Endodermal cell (in vitro differentiated cells): Measurements from ENCODE around the gene EFHD1. TPM values are rescaled to one million over a fixed set of nuclear protein-coding genes. Genes with fewer than 3 reads are reported as not detected.

ENCODE experiments used
- DNase-seq: peaks from one replicate; pipeline ENCODE4 v3.0.0-alpha.2; 2017
- H3K27ac ChIP-seq: 2 replicates; pipeline ENCODE4 v1.5.1; 2013; ENCODE audit warnings: mild to moderate bottlenecking, low read depth, low read length, moderate library complexity
- H3K27me3 ChIP-seq: 2 replicates; pipeline ENCODE4 v1.6.1; 2013; ENCODE audit warnings: mild to moderate bottlenecking, low read length, moderate library complexity; ENCODE audit not compliant: insufficient read depth, control insufficient read depth, poor library complexity, severe bottlenecking
- H3K36me3 ChIP-seq: 2 replicates; pipeline ENCODE4 v1.7.0; 2013; ENCODE audit warnings: mild to moderate bottlenecking, low read length, moderate library complexity; ENCODE audit not compliant: control insufficient read depth, insufficient read depth
- H3K4me1 ChIP-seq: one replicate; pipeline ENCODE4 v1.7.0; 2013; ENCODE audit warnings: low read length; ENCODE audit not compliant: control insufficient read depth, insufficient read depth
- H3K4me3 ChIP-seq: 2 replicates; pipeline ENCODE4 v1.5.1; 2013; ENCODE audit warnings: mild to moderate bottlenecking, low read length, moderate library complexity
- H3K9ac ChIP-seq: 2 replicates; pipeline ENCODE4 v1.6.1; 2013; ENCODE audit warnings: mild to moderate bottlenecking, low read length, moderate library complexity; ENCODE audit not compliant: poor library complexity, severe bottlenecking; ENCODE audit errors: extremely low read depth
- H3K9me3 ChIP-seq: 2 replicates; pipeline ENCODE4 v1.6.1; 2013; ENCODE audit warnings: mild to moderate bottlenecking, low read length, moderate library complexity; ENCODE audit not compliant: control insufficient read depth
- H3K27ac Mint-ChIP-seq: 2 replicates; pipeline ENCODE4 v1.8.0; 2020; ENCODE audit warnings: mixed read lengths
- H3K27me3 Mint-ChIP-seq: 2 replicates; pipeline ENCODE4 v1.8.0; 2021; ENCODE audit warnings: mild to moderate bottlenecking, mixed read lengths; ENCODE audit not compliant: insufficient read depth
- H3K36me3 Mint-ChIP-seq: 2 replicates; pipeline ENCODE4 v1.8.0; 2020; ENCODE audit warnings: low read depth, mixed read lengths
- H3K4me1 Mint-ChIP-seq: 2 replicates; pipeline ENCODE4 v1.8.0; 2020; ENCODE audit warnings: mixed read lengths
- H3K4me3 Mint-ChIP-seq: 2 replicates; pipeline ENCODE4 v1.8.0; 2020; ENCODE audit warnings: mild to moderate bottlenecking, moderate library complexity, mixed read lengths
- H3K9me3 Mint-ChIP-seq: 2 replicates; pipeline ENCODE4 v1.8.0; 2020; ENCODE audit warnings: mild to moderate bottlenecking, mixed read lengths
- WGBS, 2 experiments: methylation state at CpG; one replicate each; pipeline versions ENCODE4 v1.1.5 to v1.1.7; 2013; ENCODE audit warnings: missing lambda C conversion rate in 2 of 2, mixed read lengths in 1 of 2; ENCODE audit not compliant: insufficient coverage in 1 of 2, insufficient read length in 1 of 2; 5-methylcytosine and 5-hydroxymethylcytosine counted together
- total RNA-seq, 2 donors: library from RNA; stranded (reverse); fragmentation: NEBNext Ultra II Directional in 1 of 2; extraction: Animal tissue kit (Norgen Biotek cat#: 25700) in 1 of 2; gene quantifications; 2 replicates in 1 of 2; 3 replicates in 1 of 2; pipeline ENCODE4 v1.2.1, GENCODE V29; 2021
- TF ChIP-seq, protein P1 (sequence below): fragments of 200-600 bp; sonication (generic); conservative IDR thresholded peaks from 2 replicates; pipeline ENCODE4 v1.5.0; 2021; ENCODE audit warnings: antibody characterized with exemption, mild to moderate bottlenecking

Gene EFHD1
- total RNA-seq, 2 donors from 2014 or later, result 6.8 to 12.5 TPM

DNA sequence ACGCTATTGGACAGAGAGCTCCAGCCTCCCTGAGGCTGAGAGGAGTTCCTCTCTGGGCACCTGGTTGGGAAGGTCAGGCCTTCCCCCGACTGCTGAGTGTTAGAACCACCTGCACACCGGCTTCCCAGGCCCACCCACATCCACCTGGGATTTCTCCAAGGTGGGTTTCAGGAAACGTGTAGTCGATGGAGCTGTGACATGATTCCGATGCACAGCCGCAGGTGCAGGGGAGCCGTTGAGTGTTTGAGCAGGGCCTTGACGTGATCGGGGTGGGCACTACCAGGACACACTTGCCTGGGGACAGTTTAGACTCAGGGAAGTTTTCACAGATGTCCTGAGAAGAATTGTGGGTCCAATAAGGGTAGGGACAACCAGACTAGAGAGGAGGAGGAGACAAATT, 42.0 kb downstream of the EFHD1 start:
- Mint-ChIP-seq H3K27me3 (peaks cover 1% of the 10 kb centered on the region), H3K27ac (no peak overlapping the region), H3K36me3 (no peaks in the 10 kb centered on the region), H3K9me3 (no peaks in the 10 kb centered on the region), H3K4me1 (no peaks in the 10 kb centered on the region), H3K4me3 (no peak overlapping the region)
- H3K9ac ChIP-seq, result no peak overlapping the region
- H3K4me3 ChIP-seq, result no peak overlapping the region
- no peaks in the 10 kb centered on the region for H3K4me1 ChIP-seq
- TF ChIP-seq, protein P1, sequence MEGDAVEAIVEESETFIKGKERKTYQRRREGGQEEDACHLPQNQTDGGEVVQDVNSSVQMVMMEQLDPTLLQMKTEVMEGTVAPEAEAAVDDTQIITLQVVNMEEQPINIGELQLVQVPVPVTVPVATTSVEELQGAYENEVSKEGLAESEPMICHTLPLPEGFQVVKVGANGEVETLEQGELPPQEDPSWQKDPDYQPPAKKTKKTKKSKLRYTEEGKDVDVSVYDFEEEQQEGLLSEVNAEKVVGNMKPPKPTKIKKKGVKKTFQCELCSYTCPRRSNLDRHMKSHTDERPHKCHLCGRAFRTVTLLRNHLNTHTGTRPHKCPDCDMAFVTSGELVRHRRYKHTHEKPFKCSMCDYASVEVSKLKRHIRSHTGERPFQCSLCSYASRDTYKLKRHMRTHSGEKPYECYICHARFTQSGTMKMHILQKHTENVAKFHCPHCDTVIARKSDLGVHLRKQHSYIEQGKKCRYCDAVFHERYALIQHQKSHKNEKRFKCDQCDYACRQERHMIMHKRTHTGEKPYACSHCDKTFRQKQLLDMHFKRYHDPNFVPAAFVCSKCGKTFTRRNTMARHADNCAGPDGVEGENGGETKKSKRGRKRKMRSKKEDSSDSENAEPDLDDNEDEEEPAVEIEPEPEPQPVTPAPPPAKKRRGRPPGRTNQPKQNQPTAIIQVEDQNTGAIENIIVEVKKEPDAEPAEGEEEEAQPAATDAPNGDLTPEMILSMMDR, result no peak
- no peaks in the 10 kb centered on the region for H3K9me3 ChIP-seq
- H3K27me3 ChIP-seq, result no peaks in the 10 kb centered on the region
- H3K36me3 ChIP-seq, result no peaks in the 10 kb centered on the region
- WGBS, 2 experiments, result 91% methylated on average over 8 to 10 of the region's 10 CpGs
- H3K27ac ChIP-seq, result no peak overlapping the region
- DNase-seq, result no peak

DNA sequence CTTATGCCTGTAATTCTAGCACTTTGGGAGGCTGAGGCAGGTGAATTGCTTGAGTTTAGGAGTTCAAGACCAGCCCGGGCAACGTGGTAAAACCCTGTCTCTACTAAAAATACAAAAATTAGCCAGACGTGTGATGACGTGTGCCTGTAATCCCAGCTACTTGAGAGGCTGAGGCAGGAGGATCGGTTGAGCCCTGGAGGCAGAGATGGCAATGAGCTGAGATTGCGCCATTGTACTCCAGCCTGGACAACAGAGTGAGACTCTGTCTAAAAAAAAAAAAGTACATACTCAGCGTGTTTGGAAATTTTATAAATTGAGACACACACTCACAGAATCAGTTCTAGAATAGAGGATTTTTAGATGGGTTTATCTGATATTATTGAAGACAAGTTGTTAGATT, 46.6 kb downstream of the EFHD1 start:
- 89 to 91% methylated on average over 6 of the region's 7 CpGs for WGBS, 2 experiments
- TF ChIP-seq, protein P1, result no peak
- H3K27ac ChIP-seq, result no peak overlapping the region
- no peaks in the 10 kb centered on the region for H3K27me3 ChIP-seq
- H3K36me3 ChIP-seq, result no peaks in the 10 kb centered on the region
- no peak overlapping the region for H3K4me3 Mint-ChIP-seq
- H3K27me3 Mint-ChIP-seq, result peaks cover 5% of the 10 kb centered on the region
- no peak overlapping the region for H3K27ac Mint-ChIP-seq
- H3K9me3 ChIP-seq, result no peaks in the 10 kb centered on the region
- H3K4me1 Mint-ChIP-seq, result no peaks in the 10 kb centered on the region
- no peak overlapping the region for H3K4me3 ChIP-seq
- H3K36me3 Mint-ChIP-seq, result no peaks in the 10 kb centered on the region
- no peak overlapping the region for H3K9ac ChIP-seq
- no peak for DNase-seq
- no peaks in the 10 kb centered on the region for H3K4me1 ChIP-seq
- H3K9me3 Mint-ChIP-seq, result no peaks in the 10 kb centered on the region

DNA sequence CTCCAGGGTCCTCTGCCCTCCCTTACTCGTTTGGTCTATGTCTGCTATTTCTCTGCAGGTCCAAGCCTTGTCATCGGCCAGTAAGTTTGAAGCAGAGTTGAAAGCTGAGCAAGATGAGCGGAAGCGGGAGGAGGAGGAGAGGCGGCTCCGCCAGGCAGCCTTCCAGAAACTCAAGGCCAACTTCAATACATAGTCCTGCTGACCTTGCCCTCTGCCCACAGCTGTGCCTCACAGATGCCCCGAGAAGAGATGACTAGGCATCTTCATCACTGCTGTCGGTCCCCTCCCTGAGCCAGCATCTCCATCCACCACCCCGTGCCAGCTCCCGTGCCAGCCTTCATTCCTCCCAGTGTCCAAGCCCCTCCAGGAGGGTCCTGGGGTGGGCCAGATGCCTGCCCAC, 48.1 kb downstream of the EFHD1 start:
- TF ChIP-seq, protein P1, result no peak
- no peaks in the 10 kb centered on the region for H3K9me3 ChIP-seq

More for the DNA sequence above, 48.1 kb downstream of the EFHD1 start:
- no peak for DNase-seq
- Histone ChIP-seq H3K27me3 (no peaks in the 10 kb centered on the region), H3K36me3 (no peaks in the 10 kb centered on the region), H3K9ac (no peak overlapping the region), H3K27ac (no peak overlapping the region), H3K4me3 (no peak overlapping the region), H3K4me1 (no peaks in the 10 kb centered on the region)
- Mint-ChIP-seq H3K4me3 (no peak overlapping the region), H3K4me1 (no peaks in the 10 kb centered on the region), H3K27me3 (peaks cover 5% of the 10 kb centered on the region), H3K27ac (no peak overlapping the region), H3K36me3 (no peaks in the 10 kb centered on the region), H3K9me3 (no peaks in the 10 kb centered on the region)
- 88 to 93% methylated on average over 9 to 10 of the region's 10 CpGs for WGBS, 2 experiments
